Neuronal stem cell (in vitro differentiated cells): ENCODE results near the gene BCAN.

Source experiments
- DNase-seq: peaks from one replicate; pipeline ENCODE4 v3.0.0-alpha.2; 2013; ENCODE audit warnings: low spot score
- H2AFZ ChIP-seq: one replicate; pipeline ENCODE4 v1.6.1; 2013; ENCODE audit warnings: mild to moderate bottlenecking, low read length, inconsistent platforms
- H2AK5ac ChIP-seq: 2 replicates; pipeline ENCODE4 v1.6.1; 2013; ENCODE audit warnings: low read depth, mild to moderate bottlenecking, inconsistent platforms, low read length, moderate library complexity, mixed read lengths
- H2BK120ac ChIP-seq: 2 replicates; pipeline ENCODE4 v1.6.1; 2013; ENCODE audit warnings: low read depth, mild to moderate bottlenecking, inconsistent platforms, low read length, moderate library complexity, mixed read lengths
- H2BK12ac ChIP-seq: one replicate; pipeline ENCODE4 v1.6.1; 2013; ENCODE audit warnings: low read length, inconsistent platforms
- H2BK15ac ChIP-seq: 2 replicates; pipeline ENCODE4 v1.6.1; 2013; ENCODE audit warnings: mild to moderate bottlenecking, low read length, inconsistent platforms, mixed read lengths
- H2BK5ac ChIP-seq: one replicate; pipeline ENCODE4 v1.6.1; 2013; ENCODE audit warnings: inconsistent platforms, mild to moderate bottlenecking, low read length, moderate library complexity
- H3K14ac ChIP-seq: one replicate; pipeline ENCODE4 v1.6.1; 2013; ENCODE audit warnings: low read length, inconsistent platforms
- H3K18ac ChIP-seq: 2 replicates; pipeline ENCODE4 v1.6.1; 2013; ENCODE audit warnings: low read length, inconsistent platforms
- H3K23ac ChIP-seq: 2 replicates; pipeline ENCODE4 v1.6.1; 2013; ENCODE audit warnings: low read depth, mild to moderate bottlenecking, mixed read lengths, low read length, inconsistent platforms; ENCODE audit not compliant: poor library complexity
- H3K27ac ChIP-seq: replicated peaks from 3 replicates; pipeline ENCODE4 v1.5.1; 2013; ENCODE audit warnings: low read length, inconsistent platforms
- H3K27me3 ChIP-seq, 3 experiments: 2 replicates each; pipeline ENCODE4 v1.6.1; 2013; ENCODE audit warnings: low read length in 3 of 3, mild to moderate bottlenecking in 2 of 3, inconsistent platforms in 1 of 3, low read depth in 1 of 3, mixed read lengths in 1 of 3, moderate library complexity in 1 of 3; ENCODE audit not compliant: control insufficient read depth in 3 of 3, insufficient read depth in 3 of 3
- H3K36me3 ChIP-seq, 2 donors: replicated peaks in 1 of 2; 2 replicates each; pipeline ENCODE4 v1.6.1; 2013; ENCODE audit warnings: low read length in 2 of 2; ENCODE audit not compliant: control insufficient read depth in 2 of 2, insufficient read depth in 2 of 2
- H3K4ac ChIP-seq: 2 replicates; pipeline ENCODE4 v1.6.1; 2013; ENCODE audit warnings: inconsistent platforms, mild to moderate bottlenecking, low read length, moderate library complexity
- H3K4me1 ChIP-seq, 2 donors: 1 replicate in 1 of 2; 2 replicates in 1 of 2; pipeline ENCODE4 v1.6.1; 2013; ENCODE audit warnings: low read length in 2 of 2, low read depth in 1 of 2; ENCODE audit not compliant: control insufficient read depth in 2 of 2, insufficient read depth in 1 of 2
- H3K4me2 ChIP-seq: one replicate; pipeline ENCODE4 v1.6.1; 2013; ENCODE audit warnings: mild to moderate bottlenecking, low read length, inconsistent platforms; ENCODE audit not compliant: insufficient read depth, poor library complexity, severe bottlenecking
- H3K4me3 ChIP-seq, 2 donors: 2 replicates each; pipeline ENCODE4 v1.5.1; 2013; ENCODE audit warnings: low read length in 2 of 2, mild to moderate bottlenecking in 2 of 2, inconsistent platforms in 1 of 2, moderate library complexity in 1 of 2
- H3K79me1 ChIP-seq: one replicate; pipeline ENCODE4 v1.6.1; 2013; ENCODE audit warnings: low read depth, mild to moderate bottlenecking, inconsistent platforms, low read length, moderate library complexity
- H3K9ac ChIP-seq: one replicate; pipeline ENCODE4 v1.6.1; 2013; ENCODE audit warnings: mild to moderate bottlenecking, low read depth, low read length, inconsistent platforms; ENCODE audit not compliant: poor library complexity
- H3K9me3 ChIP-seq, 2 donors: replicated peaks in 1 of 2; 2 replicates each; pipeline versions ENCODE3 to v1.6.1; 2013; ENCODE audit warnings: low read length in 2 of 2, mild to moderate bottlenecking in 2 of 2, inconsistent platforms in 1 of 2, low read depth in 1 of 2, mixed read lengths in 1 of 2, moderate library complexity in 1 of 2; ENCODE audit not compliant: control insufficient read depth in 2 of 2, insufficient read depth in 1 of 2
- H4K8ac ChIP-seq: one replicate; pipeline ENCODE4 v1.6.1; 2013; ENCODE audit warnings: low read depth, mild to moderate bottlenecking, inconsistent platforms, low read length, moderate library complexity
- H4K91ac ChIP-seq: one replicate; pipeline ENCODE4 v1.6.1; 2013; ENCODE audit warnings: low read length, low read depth, mild to moderate bottlenecking, inconsistent platforms; ENCODE audit not compliant: poor library complexity
- WGBS, 2 donors: extraction: QIAGEN DNeasy Blood & Tissue Kit; methylation state at CpG; one replicate each; pipeline ENCODE4 v1.1.7; 2013; ENCODE audit warnings: missing lambda C conversion rate in 2 of 2, mixed read lengths in 1 of 2; ENCODE audit not compliant: insufficient read length in 2 of 2, insufficient replicate concordance in 1 of 2; ENCODE audit errors: extremely low coverage in 2 of 2; 5-methylcytosine and 5-hydroxymethylcytosine counted together

The BCAN gene

GRCh38 chr1:156682166-156682890 lies 40.4 kb downstream of the BCAN start:
- H3K4me3 ChIP-seq, result no peak overlapping the region
- H3K36me3 ChIP-seq, result no peaks in the 10 kb centered on the region
- no peak overlapping the region for H3K4ac ChIP-seq
- H3K4me2 ChIP-seq, result no peak overlapping the region
- H3K23ac ChIP-seq, result no peak overlapping the region
- no peak overlapping the region for H4K8ac ChIP-seq
- peak overlapping the region; percentile 82 for H2BK15ac ChIP-seq
- H3K9me3 ChIP-seq, result no peaks in the 10 kb centered on the region
- H3K27ac ChIP-seq, result no peak overlapping the region
- no peak overlapping the region for H2BK5ac ChIP-seq
- peak overlapping the region; percentile 21 for H3K18ac ChIP-seq
- no peak overlapping the region for H2AFZ ChIP-seq
- WGBS, 2 donors, result no CpG with 5 or more reads among the region's 5 CpGs
- peaks cover 2% of the 10 kb centered on the region for H3K79me1 ChIP-seq
- DNase-seq, result no peak
- H3K27me3 ChIP-seq, result peaks cover 0 to 62% (median 0%) of the 10 kb centered on the region in 3 experiments
- no peak overlapping the region for H2BK120ac ChIP-seq
- no peak overlapping the region for H3K14ac ChIP-seq
- no peak overlapping the region for H4K91ac ChIP-seq
- H2AK5ac ChIP-seq, result peak overlapping the region; percentile 19
- peak overlapping the region; percentile 54 for H3K9ac ChIP-seq
- H2BK12ac ChIP-seq, result no peak overlapping the region
- peaks cover 8 to 9% of the 10 kb centered on the region in 2 donors for H3K4me1 ChIP-seq

GRCh38 chr1:156684227-156684782 lies 42.4 kb downstream of the BCAN start:
- no peak overlapping the region for H2AFZ ChIP-seq
- H3K14ac ChIP-seq, result no peak overlapping the region
- no peak overlapping the region for H3K9ac ChIP-seq
- peaks cover 2% of the 10 kb centered on the region for H3K79me1 ChIP-seq
- H3K4me3 ChIP-seq, result no peak overlapping the region
- H2BK12ac ChIP-seq, result no peak overlapping the region
- H3K4me1 ChIP-seq, result peaks cover 0 to 3% of the 10 kb centered on the region in 2 donors
- no peak overlapping the region for H4K91ac ChIP-seq
- H2AK5ac ChIP-seq, result no peak overlapping the region
- no peak overlapping the region for H3K18ac ChIP-seq
- no peak for DNase-seq
- H3K36me3 ChIP-seq, result no peaks in the 10 kb centered on the region
- H4K8ac ChIP-seq, result no peak overlapping the region
- H3K27me3 ChIP-seq, result peaks cover 0 to 53% (median 0%) of the 10 kb centered on the region in 3 experiments
- H3K27ac ChIP-seq, result no peak overlapping the region
- H3K9me3 ChIP-seq, result no peaks in the 10 kb centered on the region
- no peak overlapping the region for H2BK15ac ChIP-seq
- WGBS, 2 donors, result no CpG with 5 or more reads among the region's 5 CpGs
- no peak overlapping the region for H2BK5ac ChIP-seq
- H3K23ac ChIP-seq, result no peak overlapping the region
- H2BK120ac ChIP-seq, result no peak overlapping the region
- H3K4me2 ChIP-seq, result no peak overlapping the region
- no peak overlapping the region for H3K4ac ChIP-seq

DNA sequence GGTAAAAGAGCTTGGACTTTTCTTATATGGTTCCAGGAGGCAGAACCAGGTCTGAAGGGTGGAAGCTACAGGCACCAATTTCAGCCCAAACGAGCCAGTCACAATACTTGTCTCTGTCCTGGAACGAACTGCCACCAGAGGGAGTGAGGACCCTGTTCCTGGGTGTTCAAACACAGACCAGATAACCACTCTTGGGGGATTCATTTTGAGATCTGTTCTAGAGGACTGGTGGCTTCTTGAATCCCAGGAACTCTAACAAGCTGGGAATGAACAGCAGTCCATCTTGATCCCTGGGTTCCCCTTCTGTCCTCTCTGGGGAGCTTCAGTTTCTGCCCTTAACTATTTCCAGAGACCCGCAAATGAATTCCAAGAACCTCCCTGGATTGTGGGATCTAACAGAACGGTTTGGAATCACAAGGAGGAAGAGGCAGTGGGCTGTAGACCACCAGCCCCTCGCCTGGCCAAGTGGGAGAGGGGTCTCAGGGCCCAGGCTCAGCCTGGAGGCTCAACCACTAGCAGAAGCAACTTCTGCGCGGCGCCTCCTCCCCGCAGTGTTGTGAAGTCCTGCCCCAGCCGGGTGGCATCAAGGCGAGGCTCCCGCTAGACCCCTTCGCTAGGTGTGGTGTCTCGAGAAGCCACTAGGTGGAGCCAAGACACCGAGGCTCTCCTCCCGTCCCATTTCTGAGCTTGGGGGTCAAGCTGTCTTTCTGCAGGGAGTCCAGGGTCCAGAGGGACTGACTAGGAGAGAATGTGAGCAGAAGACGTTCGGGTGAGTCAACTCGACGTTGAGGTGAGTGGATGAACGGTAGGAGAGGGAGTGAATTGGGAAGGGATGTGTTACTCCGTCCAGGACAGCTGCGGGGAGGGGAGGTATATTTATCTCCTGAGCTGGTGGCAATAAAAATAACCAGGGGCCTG lies 47.4 kb downstream of the BCAN start:
- peak; percentile 88 for DNase-seq
- Histone ChIP-seq H3K14ac (no peak overlapping the region), H2AK5ac (peak overlapping the region; percentile 64), H3K4me2 (peak overlapping the region; percentile 82), H4K91ac (no peak overlapping the region), H2BK15ac (no peak overlapping the region), H2BK12ac (no peak overlapping the region), H2AFZ (peak overlapping the region; percentile 92), H3K36me3 (no peaks in the 10 kb centered on the region), H3K4me3 (peak overlapping the region in 1 of 2 donors; percentile 29), H3K27me3 (peaks cover 0 to 30% (median 0%) of the 10 kb centered on the region in 3 experiments), H3K4ac (no peak overlapping the region), H3K27ac (no peak overlapping the region), H2BK5ac (peak overlapping the region; percentile 10), H3K79me1 (no peaks in the 10 kb centered on the region), H3K23ac (no peak overlapping the region), H3K9me3 (no peaks in the 10 kb centered on the region), H4K8ac (no peak overlapping the region), H2BK120ac (no peak overlapping the region), H3K18ac (peak overlapping the region; percentile 89), H3K9ac (peak overlapping the region; percentile 50), H3K4me1 (peaks cover 43 to 47% of the 10 kb centered on the region in 2 donors)
- no CpG with 5 or more reads among the region's 23 CpGs for WGBS, 2 donors
